ENCODE data around the gene PER3. TPM values are rescaled to one million over a fixed set of nuclear protein-coding genes. Genes with fewer than 3 reads are reported as not detected.
A peak's percentile ranks its signal among the peaks of the same experiment; 100 is the strongest.

The PER3 gene
- 10 to 100 TPM in 3 of 4 donors, 1 to 10 TPM in 1; 9.2 to 46.0 (median 19.1) TPM for total RNA-seq

- no peaks in the 10 kb centered on the region for H3K9me3 ChIP-seq
- no peak for TF ChIP-seq CTCF (IDR thresholded peaks at IDR 0.05)
- peak in 1 of 2 donors; percentile 43 for TF ChIP-seq POLR2A (IDR thresholded peaks at IDR 0.05)
- TF ChIP-seq POLR2AphosphoS5 (IDR thresholded peaks at IDR 0.05) = peak in 2 of 3 donors; percentile 25 to 70
- TF ChIP-seq EP300 (IDR thresholded peaks at IDR 0.05) = no peak
Measured at GRCh38 chr1:7783826-7784491, at the start of gene PER3. TSS of gene PER3 (plus strand) at chr1:7784291. CDS start at chr1:7784878, 587 bp downstream.

GRCh38 chr1:7738044-7738443 lies 46.0 kb upstream of the PER3 start:
- peaks cover 11% of the 10 kb centered on the region for H3K36me3 ChIP-seq
- WGBS = 93% methylated on average over 6 of the region's 6 CpGs
- TF ChIP-seq POLR2AphosphoS5 (IDR thresholded peaks at IDR 0.05) = no peak
- TF ChIP-seq POLR2A (IDR thresholded peaks at IDR 0.05) = no peak
- TF ChIP-seq EP300 (IDR thresholded peaks at IDR 0.05) = no peak

More at GRCh38 chr1:7783826-7784491, at the start of gene PER3:
- H3K27me3 ChIP-seq = no peaks in the 10 kb centered on the region
- DNase-seq (ENCODE audit: low spot score in 2 of 2) = peak; percentile 97
- under 1% methylated on average over 29 of the region's 90 CpGs for WGBS
- peaks cover 44% of the 10 kb centered on the region for H3K36me3 ChIP-seq
- peak within 1 kb of the TSS; percentile 95 for H3K27ac ChIP-seq
- peaks cover 50% of the 10 kb centered on the region for H3K4me1 ChIP-seq
- peak within 1 kb of the TSS; percentile 79 for H3K4me3 ChIP-seq

GRCh38 chr1:7743346-7743745 lies 40.7 kb upstream of the PER3 start:
- no peak overlapping the region for H3K4me3 ChIP-seq
- peaks cover 15% of the 10 kb centered on the region for H3K4me1 ChIP-seq
- H3K27ac ChIP-seq = no peak overlapping the region
- TF ChIP-seq POLR2AphosphoS5 (IDR thresholded peaks at IDR 0.05) = no peak
- no peak for TF ChIP-seq POLR2A (IDR thresholded peaks at IDR 0.05)
- no peak for TF ChIP-seq EP300 (IDR thresholded peaks at IDR 0.05)
- TF ChIP-seq CTCF (IDR thresholded peaks at IDR 0.05) = no peak
- DNase-seq (ENCODE audit: low spot score in 2 of 2) = no peak
- no peaks in the 10 kb centered on the region for H3K36me3 ChIP-seq
- WGBS = 64% methylated on average over 6 of the region's 6 CpGs
- no peaks in the 10 kb centered on the region for H3K27me3 ChIP-seq
- H3K9me3 ChIP-seq = no peaks in the 10 kb centered on the region

More at GRCh38 chr1:7738044-7738443, 46.0 kb upstream of the PER3 start:
- DNase-seq (ENCODE audit: low spot score in 2 of 2) = no peak
- Histone ChIP-seq H3K27me3 (no peaks in the 10 kb centered on the region), H3K9me3 (no peaks in the 10 kb centered on the region), H3K27ac (no peak overlapping the region), H3K4me3 (no peak overlapping the region), H3K4me1 (no peaks in the 10 kb centered on the region)

- WGBS = 88% methylated on average over 9 of the region's 9 CpGs
- Histone ChIP-seq H3K4me3 (no peak overlapping the region), H3K27ac (peak overlapping the region; percentile 67), H3K4me1 (peaks cover 15% of the 10 kb centered on the region), H3K27me3 (no peaks in the 10 kb centered on the region), H3K36me3 (no peaks in the 10 kb centered on the region), H3K9me3 (no peaks in the 10 kb centered on the region)
- TF ChIP-seq POLR2A (IDR thresholded peaks at IDR 0.05) = no peak
- no peak for TF ChIP-seq CTCF (IDR thresholded peaks at IDR 0.05)
- no peak for DNase-seq (ENCODE audit: low spot score in 2 of 2)
Measured at GRCh38 chr1:7744882-7745281, 39.2 kb upstream of the PER3 start.

GRCh38 chr1:7745783-7746182 lies 38.3 kb upstream of the PER3 start:
- H3K9me3 ChIP-seq = no peaks in the 10 kb centered on the region
- no peak for DNase-seq (ENCODE audit: low spot score in 2 of 2)
- TF ChIP-seq POLR2A (IDR thresholded peaks at IDR 0.05) = no peak
- no peak for TF ChIP-seq EP300 (IDR thresholded peaks at IDR 0.05)
- TF ChIP-seq CTCF (IDR thresholded peaks at IDR 0.05) = no peak
- TF ChIP-seq POLR2AphosphoS5 (IDR thresholded peaks at IDR 0.05) = no peak
- peak overlapping the region; percentile 67 for H3K27ac ChIP-seq
- H3K27me3 ChIP-seq = no peaks in the 10 kb centered on the region
- 69% methylated on average over 10 of the region's 10 CpGs for WGBS
- no peaks in the 10 kb centered on the region for H3K36me3 ChIP-seq
- peak overlapping the region; percentile 4 for H3K4me3 ChIP-seq
- H3K4me1 ChIP-seq = peaks cover 15% of the 10 kb centered on the region
